Uterus (tissue), 4 donors: Measurements from ENCODE around the gene MUC5AC. TPM values are rescaled to one million over a fixed set of nuclear protein-coding genes. Genes with fewer than 3 reads are reported as not detected.

Experiments
- DNase-seq, 2 donors: peaks; one replicate each; pipeline ENCODE4 v3.0.0-alpha.2; 2019 to 2020
- H3K27ac ChIP-seq, 2 donors: fragments of 200-600 bp; sonication (generic); 1 replicate in 1 of 2; 2 replicates in 1 of 2; pipeline ENCODE4 v1.5.1; 2016 to 2018
- H3K27me3 ChIP-seq, 2 donors: fragments of 200-600 bp; sonication (generic); one replicate each; pipeline ENCODE4 v1.5.1; 2018 to 2019; ENCODE audit warnings: control low read depth in 1 of 2
- H3K36me3 ChIP-seq, 2 donors: fragments of 200-600 bp; sonication (generic); one replicate each; pipeline ENCODE4 v1.5.1; 2019; ENCODE audit warnings: control low read depth in 1 of 2
- H3K4me1 ChIP-seq, 2 donors: fragments of 200-600 bp; sonication (generic); one replicate each; pipeline ENCODE4 v1.5.1; 2018 to 2019; ENCODE audit warnings: control low read depth in 1 of 2
- H3K4me3 ChIP-seq, 2 donors: fragments of 200-600 bp; sonication (generic); 1 replicate in 1 of 2; 2 replicates in 1 of 2; pipeline ENCODE4 v1.5.1; 2018 to 2019; ENCODE audit warnings: mild to moderate bottlenecking in 1 of 2
- H3K9me3 ChIP-seq, 2 donors: fragments of 200-600 bp; sonication (generic); one replicate each; pipeline ENCODE4 v1.5.1; 2019; ENCODE audit warnings: control low read depth in 1 of 2
- POLR2A ChIP-seq, 2 donors: fragments of 450-650 bp; IDR thresholded peaks; one replicate each; pipeline ENCODE4 v1.6.1; 2016; ENCODE audit warnings: antibody characterized with exemption in 2 of 2, mild to moderate bottlenecking in 1 of 2, moderate library complexity in 1 of 2
- intact Hi-C: fragments of 100-400 bp; cut with DNase I; formaldehyde crosslinking; loops from one replicate; pipeline ENCODE4 v1.15.1; 2023; ENCODE audit warnings: low total_unique reads
- total RNA-seq, 4 donors: library from RNA; depleted of rRNA in 3 of 4; stranded (reverse); fragments of >200 nt in 3 of 4; gene quantifications; one replicate each; pipeline versions ENCODE4 v1.1.0 to v1.2.4, GENCODE V29; 2014 to 2023
- TF ChIP-seq, protein P1 (sequence below), 4 experiments: fragments of 200-600 bp in 2 of 4; fragments of 450-650 bp in 2 of 4; sonication (generic) in 2 of 4; IDR thresholded peaks; one replicate each; pipeline ENCODE4 v1.5.1; 2016 to 2019; ENCODE audit warnings: antibody characterized with exemption in 4 of 4, mild to moderate bottlenecking in 2 of 4, moderate library complexity in 1 of 4
- donor health status: DM: yes; HTN: yes; CAD: no.

MUC5AC gene
- total RNA-seq, 4 donors from 2014 or later = under 0.01 TPM; not detected in 3

DNA sequence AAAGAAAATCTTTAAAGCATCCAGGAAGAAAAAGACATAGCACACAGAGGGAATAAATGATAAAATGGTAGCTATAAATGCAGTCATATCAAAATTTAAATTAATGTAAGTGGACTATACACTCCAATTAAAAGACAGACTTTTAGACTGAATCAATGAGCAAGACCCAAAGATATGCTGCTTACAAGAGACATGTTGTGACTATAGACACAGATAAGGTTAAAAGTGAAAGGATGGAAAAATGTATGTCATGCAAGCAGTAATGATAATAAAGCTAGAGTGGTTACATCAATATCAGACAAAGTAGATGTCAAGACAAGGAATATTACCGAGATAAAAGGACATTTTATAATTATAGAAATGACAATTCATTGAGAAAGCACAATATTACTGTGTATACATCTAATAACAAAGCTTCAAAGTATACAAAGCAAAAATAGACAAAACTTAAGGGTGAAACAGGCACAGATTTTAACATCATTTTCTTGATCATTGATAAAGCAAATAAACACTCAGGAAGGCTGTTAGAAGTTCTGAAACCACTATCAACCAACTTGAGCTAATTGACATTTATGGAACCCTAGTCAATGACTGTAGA lies 22.8 kb upstream of the MUC5AC start:
- Histone ChIP-seq H3K36me3 (no peaks in the 10 kb centered on the region), H3K4me3 (no peak overlapping the region), H3K27me3 (no peaks in the 10 kb centered on the region), H3K9me3 (peaks cover 0 to 12% of the 10 kb centered on the region in 2 donors), H3K4me1 (no peaks in the 10 kb centered on the region), H3K27ac (no peak overlapping the region)
- intact Hi-C loops = no loop called here
- TF ChIP-seq POLR2A (IDR thresholded peaks at IDR 0.05) = no peak
- TF ChIP-seq, protein P1, sequence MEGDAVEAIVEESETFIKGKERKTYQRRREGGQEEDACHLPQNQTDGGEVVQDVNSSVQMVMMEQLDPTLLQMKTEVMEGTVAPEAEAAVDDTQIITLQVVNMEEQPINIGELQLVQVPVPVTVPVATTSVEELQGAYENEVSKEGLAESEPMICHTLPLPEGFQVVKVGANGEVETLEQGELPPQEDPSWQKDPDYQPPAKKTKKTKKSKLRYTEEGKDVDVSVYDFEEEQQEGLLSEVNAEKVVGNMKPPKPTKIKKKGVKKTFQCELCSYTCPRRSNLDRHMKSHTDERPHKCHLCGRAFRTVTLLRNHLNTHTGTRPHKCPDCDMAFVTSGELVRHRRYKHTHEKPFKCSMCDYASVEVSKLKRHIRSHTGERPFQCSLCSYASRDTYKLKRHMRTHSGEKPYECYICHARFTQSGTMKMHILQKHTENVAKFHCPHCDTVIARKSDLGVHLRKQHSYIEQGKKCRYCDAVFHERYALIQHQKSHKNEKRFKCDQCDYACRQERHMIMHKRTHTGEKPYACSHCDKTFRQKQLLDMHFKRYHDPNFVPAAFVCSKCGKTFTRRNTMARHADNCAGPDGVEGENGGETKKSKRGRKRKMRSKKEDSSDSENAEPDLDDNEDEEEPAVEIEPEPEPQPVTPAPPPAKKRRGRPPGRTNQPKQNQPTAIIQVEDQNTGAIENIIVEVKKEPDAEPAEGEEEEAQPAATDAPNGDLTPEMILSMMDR (IDR thresholded peaks at IDR 0.05) = no peak
- no peak for DNase-seq

GRCh38 chr11:1138097-1138496 lies 19.7 kb upstream of the MUC5AC start:
- Histone ChIP-seq H3K9me3 (peaks cover 0 to 12% of the 10 kb centered on the region in 2 donors), H3K36me3 (no peaks in the 10 kb centered on the region), H3K4me3 (no peak overlapping the region), H3K27me3 (no peaks in the 10 kb centered on the region), H3K27ac (no peak overlapping the region), H3K4me1 (no peaks in the 10 kb centered on the region)
- intact Hi-C loops = no loop called here
- TF ChIP-seq, protein P1 (IDR thresholded peaks at IDR 0.05) = no peak
- TF ChIP-seq POLR2A (IDR thresholded peaks at IDR 0.05) = no peak
- no peak for DNase-seq

DNA sequence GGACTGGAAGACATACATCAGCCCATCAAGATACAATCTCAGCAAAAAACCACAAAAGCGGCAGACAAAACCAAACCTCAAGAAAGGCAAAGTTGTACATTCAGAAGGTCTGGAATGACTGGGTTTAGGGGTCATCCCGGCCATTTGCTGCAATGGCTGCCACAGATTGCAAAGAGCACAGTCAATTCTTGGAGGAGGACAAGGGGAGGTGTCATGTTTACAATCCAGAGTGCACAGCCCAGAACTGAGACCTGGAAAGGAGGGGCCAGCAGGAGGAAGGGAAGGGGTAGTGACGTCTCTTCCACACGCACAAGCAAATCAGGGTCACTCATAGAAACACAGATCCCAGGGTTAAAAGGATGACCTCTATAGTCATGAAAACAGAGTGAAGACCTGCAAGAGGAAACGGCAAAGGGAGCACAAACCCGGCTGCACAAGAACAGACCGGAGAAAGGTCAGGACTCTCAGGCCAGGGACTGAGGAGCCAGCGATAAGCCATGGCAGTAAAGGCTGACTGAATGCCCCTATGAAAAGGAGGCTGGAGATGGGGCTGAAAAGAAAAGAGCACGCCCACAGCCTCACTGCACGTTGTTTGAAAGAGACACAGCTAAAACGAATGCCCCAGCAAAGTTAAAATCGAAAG lies 18.2 kb upstream of the MUC5AC start:
- TF ChIP-seq, protein P1 (IDR thresholded peaks at IDR 0.05) = no peak
- no peak for TF ChIP-seq POLR2A (IDR thresholded peaks at IDR 0.05)
- intact Hi-C loops = no loop called here
- H3K36me3 ChIP-seq = no peaks in the 10 kb centered on the region
- no peaks in the 10 kb centered on the region for H3K4me1 ChIP-seq
- H3K27ac ChIP-seq = no peak overlapping the region
- DNase-seq = no peak
- H3K9me3 ChIP-seq = peaks cover 0 to 11% of the 10 kb centered on the region in 2 donors
- H3K27me3 ChIP-seq = no peaks in the 10 kb centered on the region
- no peak overlapping the region for H3K4me3 ChIP-seq

DNA sequence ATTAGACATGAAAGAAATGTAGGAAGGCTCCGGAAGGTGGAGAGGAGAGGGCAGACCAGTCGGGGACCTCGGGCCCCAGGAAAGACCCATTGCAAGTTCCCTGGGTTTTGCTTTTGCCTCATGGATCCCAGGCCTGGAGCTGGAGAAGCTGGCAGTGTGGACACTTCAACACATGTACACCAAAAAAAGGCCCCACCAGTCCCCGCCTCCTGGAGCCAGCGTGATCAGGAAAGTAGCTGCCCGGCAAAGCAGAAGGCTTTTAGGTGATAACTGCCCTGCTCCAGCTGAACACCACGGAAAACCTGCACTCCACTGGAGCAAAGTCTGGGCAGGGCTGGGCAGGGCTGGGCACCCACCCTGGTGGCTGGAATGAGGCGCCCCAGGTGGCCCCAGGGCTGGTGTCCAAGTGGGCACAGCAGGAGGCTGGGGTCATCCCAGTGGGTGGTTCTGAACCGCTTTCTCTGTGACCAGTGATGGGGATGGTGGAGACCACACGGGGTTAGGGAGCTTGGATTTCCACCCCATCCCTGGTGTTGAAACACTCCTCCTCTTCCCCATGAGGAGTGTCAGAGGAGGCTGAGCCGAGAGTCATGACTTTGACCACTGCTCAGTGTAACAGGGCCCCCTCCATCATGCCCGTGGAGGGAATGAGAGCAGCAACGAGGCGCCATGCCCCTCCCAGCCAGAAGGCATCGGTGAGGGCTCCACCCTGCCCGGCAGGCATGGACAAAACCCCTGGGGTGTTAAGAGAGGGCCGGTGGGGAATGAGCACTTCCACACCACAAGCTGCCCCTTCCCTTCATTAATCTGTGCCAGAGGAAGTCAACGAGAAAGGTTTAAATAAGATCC lies 16.9 kb upstream of the MUC5AC start:
- H3K9me3 ChIP-seq = no peaks in the 10 kb centered on the region
- H3K36me3 ChIP-seq = no peaks in the 10 kb centered on the region
- no peaks in the 10 kb centered on the region for H3K4me1 ChIP-seq
- TF ChIP-seq POLR2A (IDR thresholded peaks at IDR 0.05) = no peak
- TF ChIP-seq, protein P1 (IDR thresholded peaks at IDR 0.05) = no peak
- H3K4me3 ChIP-seq = no peak overlapping the region
- intact Hi-C loops = no loop called here
- H3K27ac ChIP-seq = no peak overlapping the region
- no peaks in the 10 kb centered on the region for H3K27me3 ChIP-seq
- DNase-seq = no peak

DNA sequence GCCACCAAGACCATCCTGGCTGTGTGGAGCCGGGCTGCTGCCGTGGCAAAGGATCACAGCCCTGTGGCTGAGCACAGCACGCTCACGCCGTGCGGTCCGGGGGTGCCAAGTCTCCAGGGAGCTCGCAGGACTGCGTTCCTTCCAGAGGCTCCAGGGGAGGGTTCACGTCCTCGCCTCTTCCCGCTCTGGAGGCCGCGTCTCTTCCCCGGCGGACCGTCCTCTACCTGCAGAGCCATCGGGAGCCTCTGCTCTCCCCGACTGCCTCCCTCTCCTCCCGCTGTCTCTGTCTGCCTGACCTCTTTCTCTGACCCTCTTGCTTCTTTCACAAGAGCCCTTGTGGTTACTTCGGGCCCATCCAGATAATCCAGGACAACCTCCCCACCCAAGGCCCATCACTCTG lies 11.4 kb upstream of the MUC5AC start:
- DNase-seq = no peak
- Histone ChIP-seq H3K27me3 (no peaks in the 10 kb centered on the region), H3K4me1 (no peaks in the 10 kb centered on the region), H3K36me3 (no peaks in the 10 kb centered on the region), H3K4me3 (no peak overlapping the region), H3K27ac (no peak overlapping the region), H3K9me3 (no peaks in the 10 kb centered on the region)
- TF ChIP-seq, protein P1 (IDR thresholded peaks at IDR 0.05) = no peak
- TF ChIP-seq POLR2A (IDR thresholded peaks at IDR 0.05) = no peak
- intact Hi-C loops = no loop called here
